HCT116 (cell line): ENCODE data around the gene ELF1. TPM values are rescaled to one million over a fixed set of nuclear protein-coding genes. Genes with fewer than 3 reads are reported as not detected.
"Not testable (repeated sequence)": the region's sequence is repeated elsewhere in the genome, so short reads cannot be mapped to it uniquely, and the experiment has no call there.

Source experiments
- ATAC-seq: fragments of 200-7000 bp; cut with Tn5 transposase; 2 replicates; pipeline ENCODE4 v1.9.1; 2020; ENCODE audit warnings: mild to moderate bottlenecking, moderate library complexity
- BruUV-seq: library from RNA; stranded (reverse); fragments of 400-500 nt; replicated peaks from 2 replicates; lab custom pipeline; 2021; lab: Mats Ljungman, UMichigan
- CTCF ChIA-PET: fragments of 300-600 bp; sonication (Branson Sonifier 250); formaldehyde crosslinking; loops from one replicate; lab custom pipeline; 2021; ENCODE audit warnings: antibody characterized with exemption; lab: Charles Lee
- POLR2A ChIA-PET: fragments of 300-600, 350-600 bp; sonication (Branson Sonifier 250); formaldehyde crosslinking; loops from one replicate; lab custom pipeline; 2021; ENCODE audit warnings: antibody characterized with exemption; lab: Charles Lee
- RAD21 ChIA-PET, 2 experiments: fragments of 300-600 bp; sonication (Branson Sonifier 250); formaldehyde crosslinking; loops; one replicate each; lab custom pipeline; 2023; ENCODE audit warnings: low total read pairs in 2 of 2; ENCODE audit not compliant: uncharacterized antibody in 2 of 2, unreplicated experiment in 2 of 2, low non-redundant PET in 1 of 2; lab: Charles Lee
- DNase-seq: peaks from one replicate; pipeline ENCODE4 v3.0.0-alpha.2; 2010; ENCODE audit warnings: low read depth, low spot score
- H2AFZ ChIP-seq: fragments of 200-600 bp; shearing (Covaris generic), sonication (generic); 2 replicates; pipeline ENCODE4 v1.6.1; 2017; ENCODE audit warnings: low read depth, mixed run types, mixed read lengths, antibody characterized with exemption, low read length; ENCODE audit not compliant: poor library complexity, severe bottlenecking
- H3K27ac ChIP-seq: 2 replicates; pipeline ENCODE4 v1.5.1; 2012; ENCODE audit warnings: low read depth, low read length
- H3K27me3 ChIP-seq: fragments of 200-600 bp; sonication (generic); 2 replicates; pipeline ENCODE4 v1.6.1; 2016; ENCODE audit warnings: mixed run types, low read length, mixed read lengths; ENCODE audit not compliant: insufficient read depth
- H3K36me3 ChIP-seq, 2 experiments: fragments of 200-500 bp in 1 of 2; fragments of 200-600 bp in 1 of 2; sonication (Bioruptor generic) in 1 of 2; sonication (generic) in 1 of 2; 2 replicates each; pipeline versions ENCODE4 v1.5.1 to v1.6.1; 2014 to 2016; ENCODE audit warnings: low read length in 2 of 2, inconsistent platforms in 1 of 2, mixed read lengths in 1 of 2, mixed run types in 1 of 2; ENCODE audit not compliant: insufficient read depth in 2 of 2, control insufficient read depth in 1 of 2
- H3K4me1 ChIP-seq, 2 experiments: fragments of 200-600 bp in 1 of 2; sonication (generic) in 1 of 2; 2 replicates each; pipeline versions ENCODE4 v1.5.1 to v1.6.1; 2012 to 2017; ENCODE audit warnings: low read length in 2 of 2, inconsistent platforms in 1 of 2, mild to moderate bottlenecking in 1 of 2, mixed read lengths in 1 of 2, mixed run types in 1 of 2, moderate library complexity in 1 of 2; ENCODE audit not compliant: insufficient read depth in 2 of 2, control insufficient read depth in 1 of 2
- H3K4me2 ChIP-seq: fragments of 200-600 bp; sonication (generic); 2 replicates; pipeline ENCODE4 v1.6.1; 2017; ENCODE audit warnings: mixed run types, low read length, mixed read lengths
- H3K4me3 ChIP-seq, 2 experiments: fragments of 200-600 bp in 1 of 2; sonication (generic) in 1 of 2; replicated peaks in 1 of 2; 2 replicates each; pipeline ENCODE4 v1.5.1; 2011 to 2016; ENCODE audit warnings: low read length in 2 of 2, control low read depth in 1 of 2, low read depth in 1 of 2, mild to moderate bottlenecking in 1 of 2, mixed read lengths in 1 of 2, mixed run types in 1 of 2
- H3K79me2 ChIP-seq: fragments of 200-600 bp; sonication (generic); 2 replicates; pipeline ENCODE4 v1.6.1; 2017; ENCODE audit warnings: mild to moderate bottlenecking, mixed run types, low read length, moderate library complexity, mixed read lengths; ENCODE audit not compliant: insufficient read depth
- H3K9ac ChIP-seq: fragments of 200-600 bp; sonication (generic); 2 replicates; pipeline ENCODE4 v1.6.1; 2016; ENCODE audit warnings: low read length, mixed read lengths
- H3K9me2 ChIP-seq: fragments of 200-600 bp; sonication (generic), shearing (Covaris generic); 2 replicates; pipeline ENCODE4 v1.6.1; 2017; ENCODE audit warnings: mixed run types, mild to moderate bottlenecking, moderate library complexity; ENCODE audit not compliant: insufficient read depth
- H3K9me3 ChIP-seq, 2 experiments: fragments of 200-500 bp in 1 of 2; fragments of 200-600 bp in 1 of 2; sonication (Bioruptor generic) in 1 of 2; sonication (generic) in 1 of 2; 2 replicates each; pipeline ENCODE4 v1.6.1; 2014 to 2017; ENCODE audit warnings: low read length in 2 of 2, mixed read lengths in 2 of 2, inconsistent platforms in 1 of 2, low read depth in 1 of 2, mild to moderate bottlenecking in 1 of 2, mixed run types in 1 of 2, moderate library complexity in 1 of 2; ENCODE audit not compliant: control insufficient read depth in 1 of 2, insufficient read depth in 1 of 2
- H4K20me1 ChIP-seq: fragments of 200-600 bp; sonication (generic), shearing (Covaris generic); 2 replicates; pipeline ENCODE4 v1.6.1; 2017; ENCODE audit warnings: mixed run types, mild to moderate bottlenecking, moderate library complexity; ENCODE audit not compliant: insufficient read depth
- CBX3 ChIP-seq: IDR thresholded peaks from 2 replicates; pipeline ENCODE4 v1.6.1; 2012; ENCODE audit warnings: low read depth
- CEBPB ChIP-seq: IDR thresholded peaks from 2 replicates; pipeline ENCODE4 v1.6.1; 2012; ENCODE audit warnings: low read depth
- CTCF ChIP-seq, 3 experiments: fragments of 200-600 bp in 1 of 3; sonication (generic) in 1 of 3; IDR thresholded peaks in 2 of 3; conservative IDR thresholded peaks in 1 of 3; 2 replicates each; pipeline ENCODE4 v1.5.1; 2012 to 2017; ENCODE audit warnings: low read depth in 2 of 3, low read length in 2 of 3, antibody characterized with exemption in 1 of 3, borderline replicate concordance in 1 of 3, control low read depth in 1 of 3, mild to moderate bottlenecking in 1 of 3, mixed read lengths in 1 of 3, mixed run types in 1 of 3, moderate library complexity in 1 of 3; ENCODE audit not compliant: insufficient read depth in 1 of 3
- EGR1 ChIP-seq: IDR thresholded peaks from 2 replicates; pipeline ENCODE4 v1.6.1; 2012; ENCODE audit warnings: low read depth
- ELF1 ChIP-seq: IDR thresholded peaks from 2 replicates; pipeline ENCODE4 v1.6.1; 2012; ENCODE audit warnings: low read depth, borderline replicate concordance
- EZH2 ChIP-seq: fragments of 200-600 bp; sonication (generic); IDR thresholded peaks from 2 replicates; pipeline ENCODE4 v1.6.1; 2017; ENCODE audit warnings: antibody characterized with exemption, mixed run types
- FOSL1 ChIP-seq: IDR thresholded peaks from 2 replicates; pipeline ENCODE4 v1.6.1; 2012; ENCODE audit warnings: low read depth
- JUND ChIP-seq: IDR thresholded peaks from 2 replicates; pipeline ENCODE4 v1.6.1; 2012
- RAD21 ChIP-seq: IDR thresholded peaks from 2 replicates; pipeline ENCODE4 v1.6.1; 2012; ENCODE audit warnings: low read depth, mild to moderate bottlenecking
- SP1 ChIP-seq: IDR thresholded peaks from 2 replicates; pipeline ENCODE4 v1.6.1; 2012; ENCODE audit warnings: low read depth
- SRF ChIP-seq: IDR thresholded peaks from 2 replicates; pipeline ENCODE4 v1.6.1; 2012; ENCODE audit warnings: low read depth
- TCF7L2 ChIP-seq: IDR thresholded peaks from 2 replicates; pipeline ENCODE4 v1.7.0; 2011; ENCODE audit warnings: borderline replicate concordance, inconsistent platforms; ENCODE audit not compliant: insufficient read depth, insufficient read length; ENCODE audit errors: extremely low read depth
- ZFX ChIP-seq: fragments of 450-650 bp; IDR thresholded peaks from 2 replicates; pipeline ENCODE4 v1.6.1; 2017
- intact Hi-C: fragments of 100-400 bp; cut with micrococcal nuclease; formaldehyde crosslinking; loops from 2 replicates; pipeline ENCODE4 v1.10.0; 2022
- total RNA-seq: library from RNA; stranded (reverse); gene quantifications from one replicate; pipeline ENCODE4 v1.2.1, GENCODE V29; 2021; ENCODE audit not compliant: unreplicated experiment
- TF ChIP-seq, protein P1 (sequence below): IDR thresholded peaks from 2 replicates; pipeline ENCODE4 v1.6.1; 2012
- TF ChIP-seq, protein P2 (sequence below): IDR thresholded peaks from 2 replicates; pipeline ENCODE4 v1.6.1; 2011; ENCODE audit warnings: mild to moderate bottlenecking, low read length, moderate library complexity; ENCODE audit not compliant: insufficient replicate concordance; ENCODE audit errors: extremely low read depth

Gene ELF1
- total RNA-seq, 1 experiment from 2014 or later = 30.0 TPM

DNA sequence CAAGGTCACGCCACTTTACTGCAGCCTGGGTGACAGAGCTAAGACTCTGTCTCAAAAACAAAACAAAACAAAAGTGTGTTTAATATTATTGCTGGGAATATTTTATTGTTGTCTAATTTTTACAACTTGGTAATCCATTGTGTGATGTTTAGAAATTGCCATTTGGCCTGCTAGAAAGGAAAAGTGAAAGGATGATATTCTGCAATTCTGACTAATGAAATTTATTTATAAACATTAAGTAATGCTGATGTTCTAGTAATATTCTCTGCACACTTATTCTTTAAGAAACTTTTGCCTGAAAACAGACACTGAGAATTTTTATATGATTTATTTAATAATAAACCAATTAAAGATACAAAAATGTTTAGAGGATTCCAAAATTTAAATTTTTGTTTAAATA lies 87.4 kb downstream of the ELF1 start:
- no peak overlapping the region for H3K27ac ChIP-seq
- H3K9ac ChIP-seq = no peak overlapping the region
- H3K79me2 ChIP-seq = no peaks in the 10 kb centered on the region
- ATAC-seq (no peak), DNase-seq (no peak)
- RAD21 ChIA-PET = no interaction called here
- H3K9me3 ChIP-seq = no peaks in the 10 kb centered on the region
- BruUV-seq = no TSS peak
- no peak overlapping the region for H3K4me2 ChIP-seq
- intact Hi-C loops = no loop called here
- H3K4me1 ChIP-seq = no peaks in the 10 kb centered on the region
- no peaks in the 10 kb centered on the region for H3K9me2 ChIP-seq
- H3K27me3 ChIP-seq = no peaks in the 10 kb centered on the region
- H3K36me3 ChIP-seq = no peaks in the 10 kb centered on the region; a peak in 2 of 4 replicates
- H2AFZ ChIP-seq = no peak overlapping the region
- POLR2A ChIA-PET = no interaction called here
- TF ChIP-seq JUND (no peak), CTCF (IDR thresholded peaks at IDR 0.05 in 2 of 3, conservative IDR thresholded peaks at IDR 0.05 in 1 of 3; ENCODE audit: borderline replicate concordance in 1 of 3, insufficient read depth in 1 of 3, low read depth in 2 of 3, low read length in 2 of 3) (no peak), RAD21 (no peak), EZH2 (no peak), FOSL1 (no peak), EGR1 (no peak), TCF7L2 (no peak), ZFX (no peak), CBX3 (no peak), SRF (no peak), CEBPB (no peak), SP1 (no peak), ELF1 (no peak)
- TF ChIP-seq, protein P1, sequence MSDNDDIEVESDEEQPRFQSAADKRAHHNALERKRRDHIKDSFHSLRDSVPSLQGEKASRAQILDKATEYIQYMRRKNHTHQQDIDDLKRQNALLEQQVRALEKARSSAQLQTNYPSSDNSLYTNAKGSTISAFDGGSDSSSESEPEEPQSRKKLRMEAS = no peak
- TF ChIP-seq, protein P2, sequence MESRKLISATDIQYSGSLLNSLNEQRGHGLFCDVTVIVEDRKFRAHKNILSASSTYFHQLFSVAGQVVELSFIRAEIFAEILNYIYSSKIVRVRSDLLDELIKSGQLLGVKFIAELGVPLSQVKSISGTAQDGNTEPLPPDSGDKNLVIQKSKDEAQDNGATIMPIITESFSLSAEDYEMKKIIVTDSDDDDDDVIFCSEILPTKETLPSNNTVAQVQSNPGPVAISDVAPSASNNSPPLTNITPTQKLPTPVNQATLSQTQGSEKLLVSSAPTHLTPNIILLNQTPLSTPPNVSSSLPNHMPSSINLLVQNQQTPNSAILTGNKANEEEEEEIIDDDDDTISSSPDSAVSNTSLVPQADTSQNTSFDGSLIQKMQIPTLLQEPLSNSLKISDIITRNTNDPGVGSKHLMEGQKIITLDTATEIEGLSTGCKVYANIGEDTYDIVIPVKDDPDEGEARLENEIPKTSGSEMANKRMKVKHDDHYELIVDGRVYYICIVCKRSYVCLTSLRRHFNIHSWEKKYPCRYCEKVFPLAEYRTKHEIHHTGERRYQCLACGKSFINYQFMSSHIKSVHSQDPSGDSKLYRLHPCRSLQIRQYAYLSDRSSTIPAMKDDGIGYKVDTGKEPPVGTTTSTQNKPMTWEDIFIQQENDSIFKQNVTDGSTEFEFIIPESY = no peak
- H4K20me1 ChIP-seq = no peaks in the 10 kb centered on the region
- H3K4me3 ChIP-seq = no peak overlapping the region
- CTCF ChIA-PET = no interaction called here

DNA sequence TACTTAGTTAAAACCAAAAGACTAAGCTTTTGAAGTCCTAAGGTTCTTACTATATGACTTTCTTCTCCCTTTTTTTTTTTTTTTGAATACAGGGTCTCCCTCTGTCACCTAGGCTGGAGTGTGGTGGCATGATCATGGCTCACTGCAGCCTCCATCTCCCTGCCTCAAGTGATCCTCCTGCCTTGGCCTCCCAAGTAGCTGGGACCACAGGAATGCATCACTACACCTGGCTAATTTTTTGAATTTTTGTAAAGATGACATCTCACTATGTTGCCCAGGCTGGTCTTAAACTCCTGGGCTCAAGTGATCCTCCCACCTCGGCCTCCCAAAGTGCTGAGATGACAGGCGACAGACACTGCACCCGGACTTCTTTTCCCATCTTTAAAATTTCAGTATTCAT lies 89.2 kb downstream of the ELF1 start:
- H3K4me3 ChIP-seq, H2AFZ ChIP-seq, BruUV-seq, H3K27me3 ChIP-seq, RAD21 ChIA-PET, H3K9me3 ChIP-seq, DNase-seq, H3K27ac ChIP-seq, H3K36me3 ChIP-seq, H3K4me2 ChIP-seq, H3K79me2 ChIP-seq, H4K20me1 ChIP-seq, H3K9me2 ChIP-seq, H3K4me1 ChIP-seq, intact Hi-C loops, CTCF ChIA-PET, ATAC-seq, H3K9ac ChIP-seq, POLR2A ChIA-PET: not testable (repeated sequence)
